ENCODE data around the gene TRIM25.

The TRIM25 gene

GRCh38 chr17:56909742-56910508, 3.9 kb downstream of the TRIM25 start:
- Histone ChIP-seq H3K27me3 (ENCODE audit: control insufficient read depth, insufficient read depth, low read length) (peaks cover 15% of the 10 kb centered on the region), H3K4me1 (ENCODE audit: control insufficient read depth, insufficient read depth, low read length) (peaks cover 7% of the 10 kb centered on the region; the same call in 1 of the 2 replicates), H3K4me3 (ENCODE audit: low read depth, low read length) (no peak overlapping the region), H3K27ac (ENCODE audit: low read depth, low read length) (no peak overlapping the region), H3K36me3 (ENCODE audit: control insufficient read depth, insufficient read depth, low read length) (peaks cover 32% of the 10 kb centered on the region), H3K9me3 (ENCODE audit: control insufficient read depth, insufficient read depth, low read length) (no peaks in the 10 kb centered on the region), H3K9ac (ENCODE audit: low read depth, low read length) (no peak overlapping the region)

- Histone ChIP-seq H3K9ac (ENCODE audit: low read depth, low read length) (no peak overlapping the region), H3K4me3 (ENCODE audit: low read depth, low read length) (no peak overlapping the region), H3K27me3 (ENCODE audit: control insufficient read depth, insufficient read depth, low read length) (peaks cover 6% of the 10 kb centered on the region), H3K9me3 (ENCODE audit: control insufficient read depth, insufficient read depth, low read length) (no peaks in the 10 kb centered on the region), H3K36me3 (ENCODE audit: control insufficient read depth, insufficient read depth, low read length) (peaks cover 51% of the 10 kb centered on the region), H3K4me1 (ENCODE audit: control insufficient read depth, insufficient read depth, low read length) (0 out of 2 replicates have a peak, but pooled peaks cover 3% of the 10 kb centered on the region), H3K27ac (ENCODE audit: low read depth, low read length) (no peak overlapping the region)
Observed at GRCh38 chr17:56908001-56908542, 5.8 kb downstream of the TRIM25 start.

GRCh38 chr17:56903560-56903959, 10.3 kb downstream of the TRIM25 start:
- H3K9me3 ChIP-seq (ENCODE audit: control insufficient read depth, insufficient read depth, low read length), result no peaks in the 10 kb centered on the region
- H3K36me3 ChIP-seq (ENCODE audit: control insufficient read depth, insufficient read depth, low read length), result peaks cover 84% of the 10 kb centered on the region
- no peaks in the 10 kb centered on the region for H3K4me1 ChIP-seq (ENCODE audit: control insufficient read depth, insufficient read depth, low read length)
- H3K9ac ChIP-seq (ENCODE audit: low read depth, low read length), result no peak overlapping the region
- no peak overlapping the region for H3K4me3 ChIP-seq (ENCODE audit: low read depth, low read length)
- no peak overlapping the region for H3K27ac ChIP-seq (ENCODE audit: low read depth, low read length)
- H3K27me3 ChIP-seq (ENCODE audit: control insufficient read depth, insufficient read depth, low read length), result no peaks in the 10 kb centered on the region

- Histone ChIP-seq H3K4me3 (ENCODE audit: low read depth, low read length) (no peak overlapping the region), H3K9me3 (ENCODE audit: control insufficient read depth, insufficient read depth, low read length) (no peaks in the 10 kb centered on the region), H3K27me3 (ENCODE audit: control insufficient read depth, insufficient read depth, low read length) (no peaks in the 10 kb centered on the region), H3K27ac (ENCODE audit: low read depth, low read length) (no peak overlapping the region), H3K4me1 (ENCODE audit: control insufficient read depth, insufficient read depth, low read length) (no peaks in the 10 kb centered on the region), H3K36me3 (ENCODE audit: control insufficient read depth, insufficient read depth, low read length) (peaks cover 83% of the 10 kb centered on the region), H3K9ac (ENCODE audit: low read depth, low read length) (no peak overlapping the region)
Observed at GRCh38 chr17:56902348-56902747, 11.5 kb downstream of the TRIM25 start.

- peaks cover 77% of the 10 kb centered on the region for H3K36me3 ChIP-seq (ENCODE audit: control insufficient read depth, insufficient read depth, low read length)
- H3K4me3 ChIP-seq (ENCODE audit: low read depth, low read length), result no peak overlapping the region
- no peaks in the 10 kb centered on the region for H3K27me3 ChIP-seq (ENCODE audit: control insufficient read depth, insufficient read depth, low read length)
Observed at GRCh38 chr17:56899403-56899802, 14.4 kb downstream of the TRIM25 start.

GRCh38 chr17:56898874-56899273, 15.0 kb downstream of the TRIM25 start:
- Histone ChIP-seq H3K4me3 (ENCODE audit: low read depth, low read length) (no peak overlapping the region), H3K36me3 (ENCODE audit: control insufficient read depth, insufficient read depth, low read length) (peaks cover 75% of the 10 kb centered on the region), H3K27ac (ENCODE audit: low read depth, low read length) (no peak overlapping the region), H3K4me1 (ENCODE audit: control insufficient read depth, insufficient read depth, low read length) (peaks cover 6% of the 10 kb centered on the region; the same call in 1 of the 2 replicates), H3K9ac (ENCODE audit: low read depth, low read length) (no peak overlapping the region), H3K9me3 (ENCODE audit: control insufficient read depth, insufficient read depth, low read length) (no peaks in the 10 kb centered on the region), H3K27me3 (ENCODE audit: control insufficient read depth, insufficient read depth, low read length) (no peaks in the 10 kb centered on the region)

More at GRCh38 chr17:56899403-56899802, 14.4 kb downstream of the TRIM25 start:
- Histone ChIP-seq H3K9me3 (ENCODE audit: control insufficient read depth, insufficient read depth, low read length) (no peaks in the 10 kb centered on the region), H3K9ac (ENCODE audit: low read depth, low read length) (no peak overlapping the region), H3K4me1 (ENCODE audit: control insufficient read depth, insufficient read depth, low read length) (peaks cover 6% of the 10 kb centered on the region; the same call in 1 of the 2 replicates), H3K27ac (ENCODE audit: low read depth, low read length) (no peak overlapping the region)

DNA sequence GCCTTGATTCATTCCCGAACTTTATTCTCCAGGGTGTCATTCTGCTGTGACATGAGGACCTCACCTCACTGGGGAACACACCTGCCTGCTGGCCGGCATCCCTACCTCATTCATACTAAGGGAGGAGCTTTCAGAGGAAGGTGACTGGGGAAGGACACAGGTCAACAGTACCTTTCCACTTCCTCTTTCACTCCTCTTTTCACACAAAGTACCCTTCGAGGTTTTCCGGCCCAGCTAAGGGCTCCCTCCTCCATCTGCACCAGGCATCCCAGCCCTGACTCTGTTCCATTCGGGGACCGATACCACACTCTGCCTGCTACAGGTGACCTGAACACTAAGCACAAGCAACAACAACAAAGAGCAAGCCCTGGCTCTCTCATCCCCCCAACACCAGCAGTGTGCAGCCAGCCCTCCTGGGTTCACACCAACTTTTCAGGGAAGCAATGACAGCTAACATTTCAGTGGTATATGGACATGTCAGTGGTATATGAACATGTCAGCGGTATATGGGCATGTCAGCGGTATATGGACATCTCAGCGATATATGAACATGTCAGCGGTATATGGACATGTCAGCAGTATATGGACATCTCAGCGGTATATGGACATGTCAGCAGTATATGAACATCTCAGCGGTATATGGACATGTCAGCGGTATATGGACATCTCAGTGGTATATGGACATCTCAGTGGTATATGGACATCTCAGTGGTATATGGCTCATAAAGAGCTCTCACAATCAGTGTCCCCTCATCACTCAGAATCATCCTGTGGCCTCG, 16.0 kb downstream of the TRIM25 start:
- no peaks in the 10 kb centered on the region for H3K27me3 ChIP-seq (ENCODE audit: control insufficient read depth, insufficient read depth, low read length)
- H3K36me3 ChIP-seq (ENCODE audit: control insufficient read depth, insufficient read depth, low read length), result peaks cover 74% of the 10 kb centered on the region
- peaks cover 6% of the 10 kb centered on the region; the same call in 1 of the 2 replicates for H3K4me1 ChIP-seq (ENCODE audit: control insufficient read depth, insufficient read depth, low read length)
- H3K27ac ChIP-seq (ENCODE audit: low read depth, low read length), result no peak overlapping the region
- H3K9me3 ChIP-seq (ENCODE audit: control insufficient read depth, insufficient read depth, low read length), result no peaks in the 10 kb centered on the region
- H3K4me3 ChIP-seq (ENCODE audit: low read depth, low read length), result no peak overlapping the region
- no peak overlapping the region for H3K9ac ChIP-seq (ENCODE audit: low read depth, low read length)

DNA sequence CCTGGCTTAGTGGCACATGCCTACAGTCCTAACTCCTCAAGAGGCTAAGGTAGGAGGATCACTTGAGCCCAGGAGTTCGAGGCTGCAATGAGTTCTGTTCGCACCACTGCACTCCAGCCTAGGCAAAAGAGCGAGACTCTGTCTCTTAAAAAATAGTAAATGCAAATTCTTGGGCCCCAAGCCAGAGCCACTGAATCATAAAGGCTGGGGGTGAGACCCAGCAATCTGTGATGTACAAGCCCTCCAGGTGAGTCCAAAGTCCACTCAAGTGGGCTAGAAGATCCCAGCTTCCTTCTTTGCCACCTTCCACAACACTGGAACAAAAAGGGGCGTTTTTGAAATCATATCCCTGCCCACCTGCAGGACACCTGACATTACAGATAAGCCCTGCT, 16.9 kb downstream of the TRIM25 start:
- no peaks in the 10 kb centered on the region for H3K9me3 ChIP-seq (ENCODE audit: control insufficient read depth, insufficient read depth, low read length)
- H3K27ac ChIP-seq (ENCODE audit: low read depth, low read length), result no peak overlapping the region
- peaks cover 6% of the 10 kb centered on the region; the same call in 1 of the 2 replicates for H3K4me1 ChIP-seq (ENCODE audit: control insufficient read depth, insufficient read depth, low read length)
- no peak overlapping the region for H3K4me3 ChIP-seq (ENCODE audit: low read depth, low read length)
- no peak overlapping the region for H3K9ac ChIP-seq (ENCODE audit: low read depth, low read length)
- no peaks in the 10 kb centered on the region for H3K27me3 ChIP-seq (ENCODE audit: control insufficient read depth, insufficient read depth, low read length)
- peaks cover 72% of the 10 kb centered on the region for H3K36me3 ChIP-seq (ENCODE audit: control insufficient read depth, insufficient read depth, low read length)

- Histone ChIP-seq H3K9ac (ENCODE audit: low read depth, low read length) (no peak overlapping the region), H3K4me3 (ENCODE audit: low read depth, low read length) (no peak overlapping the region), H3K4me1 (ENCODE audit: control insufficient read depth, insufficient read depth, low read length) (peaks cover 6% of the 10 kb centered on the region; the same call in 1 of the 2 replicates), H3K27me3 (ENCODE audit: control insufficient read depth, insufficient read depth, low read length) (no peaks in the 10 kb centered on the region), H3K36me3 (ENCODE audit: control insufficient read depth, insufficient read depth, low read length) (peaks cover 70% of the 10 kb centered on the region), H3K27ac (ENCODE audit: low read depth, low read length) (no peak overlapping the region), H3K9me3 (ENCODE audit: control insufficient read depth, insufficient read depth, low read length) (no peaks in the 10 kb centered on the region)
Observed at GRCh38 chr17:56896217-56896967, 17.5 kb downstream of the TRIM25 start.

- H3K27ac ChIP-seq (ENCODE audit: low read depth, low read length), result no peak overlapping the region
- H3K27me3 ChIP-seq (ENCODE audit: control insufficient read depth, insufficient read depth, low read length), result no peaks in the 10 kb centered on the region
- H3K9me3 ChIP-seq (ENCODE audit: control insufficient read depth, insufficient read depth, low read length), result no peaks in the 10 kb centered on the region
- H3K9ac ChIP-seq (ENCODE audit: low read depth, low read length), result no peak overlapping the region
- H3K36me3 ChIP-seq (ENCODE audit: control insufficient read depth, insufficient read depth, low read length), result peaks cover 71% of the 10 kb centered on the region
- H3K4me3 ChIP-seq (ENCODE audit: low read depth, low read length), result no peak overlapping the region
- peaks cover 6% of the 10 kb centered on the region; the same call in 1 of the 2 replicates for H3K4me1 ChIP-seq (ENCODE audit: control insufficient read depth, insufficient read depth, low read length)
Observed at GRCh38 chr17:56894859-56895455, 18.9 kb downstream of the TRIM25 start.
